Stimulated activated naive CD8-positive, alpha-beta T cell treated with anti-CD3 and anti-CD28 coated beads, Interleukin-15, Interleukin-2, amounts not matched to agents 100 U/mL and 50 U/mL, for 24 hours (primary cell): Measurements from ENCODE around the gene DTX3L.
"Not testable (repeated sequence)": the region's sequence is repeated elsewhere in the genome, so short reads cannot be mapped to it uniquely, and the experiment has no call there.

Experiments used
- ATAC-seq: fragments of 150-1000 bp; cut with Tn5 transposase; one replicate; pipeline ENCODE4 v1.10.0; 2021
- DNase-seq: peaks from one replicate; pipeline ENCODE4 v3.0.0; 2021

DTX3L gene

DNA sequence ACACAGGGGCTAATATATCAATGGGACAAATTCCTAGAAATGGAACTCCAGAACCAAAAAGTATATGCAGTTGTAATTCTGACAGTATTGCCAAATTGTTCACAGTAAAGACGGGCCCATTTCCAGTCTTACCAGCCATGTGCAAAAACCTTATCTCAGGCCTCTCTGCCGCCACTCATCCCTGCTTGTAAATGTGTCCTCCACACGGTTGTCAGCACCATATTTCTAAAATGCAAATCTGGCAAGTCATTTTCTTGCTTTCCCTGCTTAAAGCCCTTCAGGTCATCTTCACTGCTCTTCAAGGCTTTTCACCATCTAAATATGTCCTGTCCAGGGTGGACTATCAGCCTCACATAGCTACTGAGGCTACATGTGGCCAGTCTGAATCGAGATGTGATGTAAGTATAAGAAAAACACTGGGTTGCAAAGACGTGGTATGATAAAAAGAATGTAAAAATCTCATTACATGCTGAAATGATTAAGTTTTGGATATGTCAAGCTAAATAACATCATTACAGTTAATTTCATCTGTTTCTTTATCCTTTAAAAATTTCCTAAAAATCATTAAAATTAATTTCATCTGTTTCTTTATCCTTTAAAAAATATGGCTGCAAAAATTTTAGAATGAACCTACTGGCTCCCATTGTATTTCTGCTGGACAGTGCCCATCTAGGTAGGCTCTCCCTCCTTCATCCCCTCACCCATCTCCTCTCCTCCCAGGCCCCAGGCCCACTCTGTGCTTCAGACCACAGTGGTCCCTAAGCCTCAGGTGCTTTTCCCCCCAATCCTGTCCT, 1.0 kb upstream of the DTX3L start:
- DNase-seq (no peak), ATAC-seq (no peak)

DNA sequence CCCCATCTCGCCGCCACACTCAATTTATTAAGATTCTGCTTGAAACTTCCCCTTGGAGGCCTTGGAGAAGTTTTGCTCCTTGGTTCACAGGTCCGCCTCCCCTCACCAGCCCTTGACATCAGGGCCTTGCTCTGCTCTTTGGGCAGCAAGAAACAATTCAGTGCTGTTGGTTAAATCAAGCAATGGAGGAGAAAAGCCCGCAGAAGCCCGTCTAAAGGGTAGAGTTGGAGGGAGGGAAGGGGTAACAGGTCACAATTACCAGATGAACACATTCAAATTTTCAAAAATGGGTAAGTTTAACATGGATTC, 467 bp upstream of the DTX3L start:
- DNase-seq (peak; percentile 27), ATAC-seq (no peak)

DNA sequence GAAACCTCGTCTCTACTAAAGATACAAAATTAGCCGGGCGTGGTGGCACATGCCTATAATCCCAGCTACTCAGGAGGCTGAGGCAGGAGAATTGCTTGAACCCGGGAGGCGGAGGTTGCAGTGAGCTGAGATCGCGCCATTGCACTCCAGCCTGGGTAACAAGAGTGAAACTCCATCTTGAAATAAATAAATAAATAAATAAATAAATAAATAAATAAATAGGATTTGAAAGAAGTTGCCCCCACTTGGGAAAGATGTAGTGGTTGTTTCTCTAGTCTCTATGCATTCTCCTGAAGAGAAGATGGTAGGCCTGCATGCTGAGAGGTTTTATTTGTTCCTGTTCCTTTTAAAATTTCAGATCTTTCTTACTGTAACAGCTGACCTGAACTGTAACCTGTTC, 4.0 kb downstream of the DTX3L start:
- DNase-seq, ATAC-seq: not testable (repeated sequence)

DNA sequence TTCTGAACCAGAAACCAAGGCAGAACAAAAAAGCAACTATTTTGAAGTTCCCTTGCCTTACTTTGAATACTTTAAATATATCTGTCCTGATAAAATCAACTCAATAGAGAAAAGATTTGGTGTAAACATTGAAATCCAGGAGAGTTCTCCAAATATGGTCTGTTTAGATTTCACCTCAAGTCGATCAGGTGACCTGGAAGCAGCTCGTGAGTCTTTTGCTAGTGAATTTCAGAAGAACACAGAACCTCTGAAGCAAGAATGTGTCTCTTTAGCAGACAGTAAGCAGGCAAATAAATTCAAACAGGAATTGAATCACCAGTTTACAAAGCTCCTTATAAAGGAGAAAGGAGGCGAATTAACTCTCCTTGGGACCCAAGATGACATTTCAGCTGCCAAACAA, 4.6 kb downstream of the DTX3L start:
- no peak for DNase-seq

DNA sequence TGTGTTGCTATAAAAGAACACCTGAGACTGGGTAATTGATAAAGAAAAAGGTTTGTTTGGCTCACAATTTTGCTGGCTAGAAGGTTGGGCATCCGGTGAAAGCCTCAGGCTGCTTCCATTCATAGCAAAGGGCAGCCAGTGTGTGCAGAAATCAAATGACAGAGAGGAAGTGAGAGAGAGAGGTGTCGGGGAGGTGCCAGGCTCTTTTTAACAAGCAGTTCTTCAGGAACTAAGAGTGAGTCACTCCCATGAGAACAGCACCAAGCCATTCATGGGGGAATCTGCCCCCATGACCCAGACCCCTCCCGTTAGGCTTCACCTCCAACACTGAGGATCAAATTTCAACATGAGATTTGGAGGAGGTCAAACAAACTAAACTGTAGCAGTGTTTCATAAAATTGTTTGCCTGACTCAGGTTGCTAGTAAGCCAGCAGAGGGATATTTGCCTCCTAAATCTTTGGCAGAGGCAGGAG, 8.8 kb downstream of the DTX3L start:
- DNase-seq (peak; percentile 42), ATAC-seq (peak; percentile 37)

More for the DNA sequence above, 4.6 kb downstream of the DTX3L start:
- ATAC-seq, result no peak

DNA sequence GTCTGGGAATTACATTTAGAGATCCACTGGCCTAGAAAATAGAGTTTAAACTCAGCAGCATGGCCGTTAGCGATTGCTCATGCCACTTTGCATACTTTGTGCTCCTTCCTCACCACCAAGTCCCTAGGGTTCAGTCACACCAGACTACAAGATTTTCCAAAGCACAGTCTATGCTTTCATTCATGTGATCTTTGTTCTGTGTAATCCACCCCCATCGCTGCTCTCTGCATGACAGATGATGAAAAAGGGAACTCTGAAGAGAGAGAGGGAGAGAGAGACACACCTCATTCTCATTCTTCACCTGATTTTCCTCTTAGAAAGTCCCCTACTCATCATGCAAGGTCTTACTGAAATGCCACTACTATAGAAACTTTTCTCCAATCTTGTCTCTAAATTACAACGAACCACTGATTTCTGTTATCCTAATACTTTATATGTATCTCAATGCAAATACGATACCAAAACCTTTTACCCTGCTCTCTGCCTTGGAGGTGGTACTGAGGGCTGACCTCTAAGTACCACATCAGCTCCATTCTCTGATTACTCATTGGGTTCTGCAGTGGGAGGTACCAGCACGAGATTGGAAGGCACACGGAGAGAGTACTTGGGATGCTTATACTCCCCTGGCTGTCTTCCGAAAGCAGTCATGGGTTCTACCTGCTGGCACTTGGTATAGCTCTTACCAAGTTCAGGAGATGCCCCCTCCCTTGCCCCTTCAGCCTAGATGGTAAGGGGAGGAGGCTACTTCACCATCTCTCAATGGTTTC, 12.2 kb downstream of the DTX3L start:
- DNase-seq (peak; percentile 66), ATAC-seq (peak; percentile 93)

DNA sequence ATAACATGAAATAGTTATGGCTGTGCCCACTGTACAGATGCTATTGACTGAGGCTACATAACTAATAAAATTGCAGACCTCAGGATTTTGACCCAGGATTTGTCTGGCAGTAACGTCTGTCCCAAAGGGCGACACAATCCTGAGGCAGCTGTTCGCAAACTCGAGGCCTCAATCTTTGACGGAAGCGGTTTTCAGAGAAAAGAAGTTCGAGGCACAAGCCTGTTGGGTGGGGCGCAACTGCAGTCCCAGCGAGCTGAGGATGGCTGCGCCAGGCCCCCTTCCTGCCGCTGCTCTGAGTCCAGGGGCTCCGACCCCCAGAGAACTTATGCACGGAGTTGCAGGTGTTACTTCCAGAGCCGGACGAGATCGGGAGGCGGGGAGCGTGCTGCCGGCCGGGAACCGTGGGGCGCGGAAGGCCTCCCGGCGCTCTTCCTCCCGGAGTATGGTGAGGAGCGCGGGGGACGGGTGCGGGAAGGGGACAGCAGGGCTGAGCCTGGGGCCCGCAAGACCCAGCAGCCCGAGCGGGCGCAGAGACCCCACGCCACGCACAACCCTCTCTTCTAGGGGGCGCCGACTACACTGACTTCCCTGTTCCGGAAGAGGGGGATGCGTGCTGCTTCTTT, 13.4 kb downstream of the DTX3L start, which contains the start of gene PARP15:
Gene PARP15, plus strand, starts transcription at position 242 of the 623 bp plus-strand sequence. Its CDS starts 18 bp downstream, at position 260.
- peak; percentile 63 for DNase-seq
- no peak for ATAC-seq

DNA sequence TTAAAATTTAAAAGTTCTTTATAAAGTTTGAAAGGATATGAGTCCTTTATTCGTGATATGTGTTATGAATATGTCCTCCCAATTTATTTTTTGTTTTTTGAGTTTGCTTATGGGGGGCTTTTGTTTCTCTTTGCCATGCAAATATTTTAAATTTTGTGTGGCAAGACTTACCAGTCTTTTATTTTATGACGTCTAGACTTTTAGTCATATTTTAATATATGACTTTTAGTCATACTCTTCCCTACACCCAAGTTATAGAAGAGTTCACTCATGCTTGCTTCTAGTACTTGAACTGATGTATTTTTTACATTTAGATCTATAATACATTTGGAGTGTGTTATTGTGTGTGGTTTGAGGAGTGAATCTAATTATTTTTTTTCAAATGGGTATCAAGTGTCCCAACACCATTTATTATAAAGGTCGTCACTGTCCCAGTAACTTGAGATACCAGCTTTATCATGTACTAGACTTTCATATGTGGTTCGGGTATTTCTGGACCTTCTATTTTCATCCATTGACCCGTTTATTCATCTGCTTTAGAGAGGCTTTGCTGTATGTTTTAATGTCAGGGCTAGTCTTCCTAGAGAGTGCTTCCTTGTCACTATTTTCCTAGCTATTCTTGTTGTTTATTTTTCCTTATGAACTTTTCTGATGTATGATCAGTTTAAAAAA, 14.1 kb downstream of the DTX3L start:
- no peak for ATAC-seq
- DNase-seq, result no peak

DNA sequence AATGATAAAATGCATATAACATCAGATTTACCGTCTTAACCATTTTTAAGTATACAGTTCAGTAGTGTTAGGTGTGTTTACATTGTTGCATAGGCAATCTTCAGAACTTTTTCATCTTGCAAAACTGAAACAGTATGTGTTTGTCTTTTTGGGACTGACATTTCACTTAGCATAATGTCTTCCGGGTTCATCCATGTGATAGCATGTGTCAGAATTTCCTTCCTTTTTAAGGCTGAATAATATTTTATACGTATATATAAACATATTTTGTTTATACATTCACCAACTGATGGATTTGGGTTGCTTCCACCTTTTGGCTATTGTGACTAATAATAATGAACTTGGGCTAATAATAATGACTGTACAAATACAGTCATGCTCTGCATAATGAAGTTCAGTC, 16.3 kb downstream of the DTX3L start:
- no peak for ATAC-seq
- no peak for DNase-seq

DNA sequence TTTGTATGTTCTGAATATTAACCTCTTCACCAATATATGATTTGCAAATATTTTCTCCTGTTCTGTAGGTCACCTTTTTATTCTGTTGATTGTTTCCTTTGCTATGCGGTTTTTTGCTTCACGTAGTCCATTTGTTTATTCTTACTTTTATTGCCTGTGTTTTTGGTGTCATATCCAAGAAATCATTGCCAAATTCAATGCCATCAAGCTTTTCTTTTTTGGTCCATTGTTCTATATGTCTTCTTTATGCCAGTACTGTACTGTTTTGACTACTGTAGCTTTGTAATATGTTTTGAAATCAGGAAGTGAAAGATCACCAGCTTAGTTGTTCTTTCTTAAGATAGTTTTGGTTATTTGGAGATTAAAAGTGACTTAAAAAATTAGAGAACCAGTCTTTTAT, 17.5 kb downstream of the DTX3L start:
- DNase-seq, result no peak
- ATAC-seq, result no peak

DNA sequence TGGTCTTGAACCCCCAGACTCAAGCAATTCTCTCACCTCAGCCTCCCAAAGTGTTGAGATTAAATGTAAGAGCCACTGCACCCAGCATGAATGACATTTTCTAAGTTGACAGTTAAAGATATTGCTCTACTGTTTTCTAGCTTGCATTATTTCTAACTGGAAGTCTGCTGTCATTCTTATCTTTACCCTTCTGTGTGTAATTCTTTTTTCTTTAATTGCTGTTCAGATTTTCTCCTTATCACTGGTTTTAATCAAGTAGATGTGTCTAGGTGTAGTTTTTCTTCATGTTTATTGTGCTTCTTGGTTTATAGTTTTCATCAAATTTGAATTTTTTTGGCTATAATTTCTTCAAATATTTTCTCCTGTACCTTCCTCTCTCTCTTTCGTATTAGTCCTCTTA, 18.3 kb downstream of the DTX3L start:
- ATAC-seq, result no peak
- DNase-seq, result no peak

DNA sequence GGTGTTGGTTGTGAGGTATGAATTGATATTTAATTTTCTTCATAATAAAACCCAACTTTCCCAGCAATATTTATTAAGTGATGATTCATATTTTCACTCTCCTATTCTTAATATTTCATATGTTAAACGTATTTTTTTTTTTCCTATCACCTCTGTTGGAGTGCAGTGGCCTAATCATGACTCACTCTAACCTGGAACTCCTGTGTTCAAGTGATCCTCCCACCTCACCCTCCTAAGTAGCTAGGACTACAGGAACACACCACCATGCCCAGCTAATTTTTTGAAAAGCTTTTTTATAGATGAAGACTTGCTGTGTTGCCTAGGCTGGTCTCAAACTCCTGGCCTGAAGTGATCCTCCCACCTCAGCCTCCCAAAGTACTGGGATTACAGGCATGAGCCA, 22.0 kb downstream of the DTX3L start:
- ATAC-seq, result peak; percentile 57
- no peak for DNase-seq

DNA sequence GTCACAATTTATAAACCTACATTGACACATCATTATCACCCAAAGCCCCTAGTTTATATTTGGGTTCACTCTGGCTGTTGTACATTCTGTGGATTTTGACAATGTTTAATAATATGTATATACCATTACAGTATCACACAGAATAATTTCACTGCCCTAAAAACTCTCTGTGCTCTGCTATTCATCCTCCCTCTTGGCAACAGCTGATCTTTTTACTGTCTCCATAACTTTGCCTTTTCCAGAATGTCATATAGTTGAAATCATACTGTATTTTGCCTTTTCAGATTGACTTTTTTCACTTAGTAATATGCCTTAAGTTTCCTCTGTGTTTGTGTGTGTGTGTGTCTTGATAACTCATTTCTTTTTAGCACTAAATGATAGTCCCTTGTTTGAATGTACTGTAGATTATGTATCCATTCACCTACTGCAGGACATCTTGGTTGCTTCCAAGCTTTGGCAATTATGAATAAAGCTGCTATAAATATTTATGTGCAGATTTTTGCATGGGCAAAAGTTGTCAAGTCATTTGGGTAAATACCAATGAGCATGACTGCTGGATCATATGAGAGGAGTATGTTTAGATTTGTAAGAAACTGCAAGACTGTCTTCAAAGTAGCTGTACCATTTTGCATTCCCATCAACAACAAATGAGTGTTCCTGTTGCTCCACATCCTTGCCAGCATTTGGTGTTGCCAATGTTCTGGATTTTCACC, 22.8 kb downstream of the DTX3L start:
- DNase-seq (no peak), ATAC-seq (peak; percentile 52)

DNA sequence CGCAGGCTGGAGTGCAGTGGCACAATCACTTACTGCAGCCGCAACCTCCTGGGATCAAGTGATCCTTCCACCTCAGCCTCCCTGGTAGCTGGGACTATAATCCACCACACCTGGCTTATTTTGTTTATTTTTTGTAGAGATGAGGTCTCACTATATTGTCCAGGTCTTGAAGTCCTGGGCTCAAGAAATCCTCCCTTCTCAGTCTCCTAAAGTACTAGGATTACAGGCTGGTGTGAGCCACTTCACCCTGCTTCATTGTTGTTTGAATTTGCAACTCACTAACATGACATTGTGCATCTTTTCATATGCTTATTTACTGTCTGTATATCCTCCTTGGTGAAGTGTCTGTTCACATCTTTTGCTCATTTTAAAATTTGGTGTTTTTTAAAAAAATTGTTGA, 23.4 kb downstream of the DTX3L start:
- no peak for ATAC-seq
- DNase-seq, result no peak

DNA sequence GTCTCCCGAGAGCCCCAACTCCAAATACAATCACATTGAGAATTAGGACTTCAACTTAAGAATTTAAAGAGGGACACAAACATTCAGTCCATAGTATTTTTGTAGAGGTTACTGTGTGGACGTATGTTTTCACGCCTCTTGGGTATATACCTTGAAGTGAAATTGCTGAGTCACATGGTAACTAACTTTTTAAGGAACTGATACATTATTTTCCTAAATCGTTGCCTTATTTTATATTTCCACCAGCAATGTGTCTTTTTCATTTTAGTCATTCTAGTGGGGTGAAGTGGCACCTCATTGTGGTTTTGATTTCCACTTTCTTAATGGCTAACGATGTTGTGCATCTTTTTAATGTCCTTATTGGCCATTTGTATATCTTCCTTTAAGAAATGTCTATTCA, 25.2 kb downstream of the DTX3L start:
- DNase-seq (no peak), ATAC-seq (peak; percentile 38)

DNA sequence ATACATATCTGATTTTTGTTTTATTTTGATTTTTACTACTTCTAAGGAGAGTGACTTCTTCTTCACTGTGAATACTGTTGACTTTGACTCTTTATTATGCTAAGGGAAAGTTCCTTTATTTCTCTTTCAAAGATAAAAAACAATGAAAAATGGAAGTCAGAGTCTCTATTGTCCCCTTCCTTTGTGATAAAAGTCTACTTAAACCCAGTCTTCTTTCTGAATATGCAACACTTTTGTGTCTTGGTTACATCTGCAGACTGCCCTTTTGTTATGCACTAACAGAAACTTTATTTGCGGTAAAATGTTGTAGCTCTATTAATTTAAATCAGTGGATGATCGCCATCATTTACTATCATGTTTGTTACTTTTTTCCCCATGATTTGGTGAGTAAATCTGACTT, 26.5 kb downstream of the DTX3L start:
- DNase-seq (no peak), ATAC-seq (no peak)

DNA sequence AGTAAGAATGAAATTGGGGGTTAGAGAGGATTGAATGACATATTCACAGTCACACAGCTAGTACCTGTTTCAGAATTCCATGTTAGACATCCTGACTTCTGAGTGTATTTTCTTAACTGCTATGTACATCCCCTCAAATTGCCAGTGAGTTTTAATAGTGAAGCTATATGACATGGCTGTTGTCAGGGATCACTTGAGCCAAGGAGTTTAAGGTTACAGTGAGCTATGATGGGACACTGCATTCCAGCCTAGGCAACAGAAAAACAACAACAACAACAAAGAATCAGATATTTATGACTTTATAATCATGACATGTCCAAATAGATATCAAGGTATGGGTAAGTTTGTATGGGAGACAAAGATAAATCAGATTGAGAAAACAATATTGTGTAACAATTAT, 29.9 kb downstream of the DTX3L start:
- no peak for DNase-seq
- ATAC-seq, result no peak

DNA sequence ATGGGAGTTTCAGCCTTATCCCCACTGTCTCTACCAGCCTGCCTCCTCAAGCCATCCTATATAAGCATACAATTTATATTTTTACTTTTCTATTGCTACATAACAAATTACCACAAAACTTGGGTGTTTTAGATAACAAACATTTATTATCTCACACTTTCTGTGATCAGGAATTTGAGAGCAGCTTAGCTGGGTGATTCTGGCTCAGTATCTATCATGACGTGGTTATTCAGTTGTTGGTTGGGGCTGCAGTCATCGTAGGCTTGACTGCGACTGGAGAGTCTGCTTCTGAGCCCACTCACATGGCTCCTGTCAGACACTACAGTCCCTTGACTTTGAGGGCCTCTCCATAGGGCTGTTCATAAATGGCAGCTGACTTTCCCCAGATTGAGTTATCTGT, 34.0 kb downstream of the DTX3L start:
- ATAC-seq (no peak), DNase-seq (no peak)

DNA sequence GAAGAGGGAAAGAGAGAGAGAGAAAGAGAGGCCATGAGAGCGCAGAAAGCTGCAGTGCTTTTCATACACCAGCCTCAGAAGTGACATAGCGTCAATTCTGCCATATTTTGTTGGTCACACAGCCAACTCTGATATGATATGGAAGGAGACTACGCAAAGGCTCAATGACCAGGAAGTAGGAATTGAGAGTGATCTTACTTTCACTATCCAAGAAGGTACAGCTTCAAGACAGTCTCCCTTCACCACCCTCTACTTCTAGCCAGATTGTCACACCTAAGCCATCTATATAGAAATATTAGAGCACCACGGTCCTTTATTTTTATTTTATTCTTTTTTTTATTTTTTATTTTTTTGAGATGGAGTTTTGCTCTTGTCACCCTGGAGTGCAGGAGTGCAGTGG, 34.4 kb downstream of the DTX3L start:
- no peak for DNase-seq
- no peak for ATAC-seq

DNA sequence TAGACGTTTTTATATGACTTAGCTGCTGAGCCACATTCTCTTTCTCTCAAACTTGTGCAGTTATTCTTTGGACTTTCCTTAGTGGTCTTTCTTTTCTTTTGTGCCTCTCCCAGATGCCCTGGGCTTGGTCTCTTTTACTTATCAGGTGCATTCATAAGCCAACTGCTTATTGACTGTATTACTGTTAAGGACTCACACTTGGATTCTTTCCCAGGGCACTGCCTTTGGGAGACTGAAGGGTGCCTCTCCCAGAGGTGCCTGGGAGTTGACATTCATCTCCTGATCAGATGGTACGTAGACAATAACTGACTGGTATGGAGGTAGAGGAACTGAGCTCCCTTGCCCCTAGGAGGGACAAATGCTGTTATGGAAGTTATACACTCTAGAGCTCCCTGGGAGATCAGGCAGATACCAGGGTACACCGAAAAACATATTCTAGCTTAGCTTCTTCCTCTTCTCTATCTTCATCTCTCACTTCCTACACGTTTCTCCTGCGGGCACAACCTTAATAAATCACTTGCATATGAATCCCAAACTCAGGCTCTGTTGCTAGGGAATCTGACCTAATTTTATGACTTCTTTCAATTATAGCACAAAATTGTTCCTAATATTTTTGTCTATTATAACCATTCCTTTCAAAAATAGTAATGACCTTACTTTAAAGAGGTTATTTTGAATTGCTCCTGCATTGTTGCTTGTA, 38.0 kb downstream of the DTX3L start:
- ATAC-seq (no peak), DNase-seq (no peak)

DNA sequence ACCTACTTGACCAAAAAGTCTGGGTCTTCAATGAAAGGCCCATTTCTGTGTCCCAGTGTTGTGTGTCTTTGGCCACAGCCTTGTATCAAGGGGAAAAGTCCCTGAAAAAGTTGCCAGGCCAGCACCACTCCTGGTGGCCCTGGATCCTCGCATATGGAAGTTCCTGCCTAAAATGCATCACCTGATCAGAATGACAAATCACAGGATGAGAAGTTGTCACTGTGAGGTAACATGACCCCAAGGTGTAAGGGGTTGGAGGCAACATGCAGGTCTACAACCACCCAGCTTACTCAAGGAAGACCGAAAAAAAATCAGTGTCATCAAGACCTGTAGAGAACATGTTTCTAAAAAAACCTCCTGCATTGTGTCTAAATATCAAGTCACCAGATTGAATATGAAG, 38.9 kb downstream of the DTX3L start:
- no peak for DNase-seq
- ATAC-seq, result no peak
